ENCODE results near the gene PLVAP.

PLVAP gene

GRCh38 chr19:17390665-17391370 is 13.7 kb upstream of the PLVAP start (continued):
- TF ChIP-seq ZNF510 (tag by site-specific recombination; IDR thresholded peaks at IDR 0.05; ENCODE audit: insufficient replicate concordance): no peak
- TF ChIP-seq ZNF133 (tag by site-specific recombination; IDR thresholded peaks at IDR 0.05): no peak
- no peak for TF ChIP-seq ZSCAN16 (tag by site-specific recombination; IDR thresholded peaks at IDR 0.05)
- no peak for TF ChIP-seq RBAK (tag by site-specific recombination; IDR thresholded peaks at IDR 0.05)
- no peak for TF ChIP-seq ZNF433 (tag by site-specific recombination; IDR thresholded peaks at IDR 0.05; ENCODE audit: low read depth)
- no peak for TF ChIP-seq ZNF148 (tag by site-specific recombination; IDR thresholded peaks at IDR 0.05; ENCODE audit: borderline replicate concordance)
- TF ChIP-seq ZNF114 (tag by site-specific recombination; IDR thresholded peaks at IDR 0.05): no peak
- TF ChIP-seq GLI2 (tag by site-specific recombination; IDR thresholded peaks at IDR 0.05; ENCODE audit: borderline replicate concordance, low read depth): no peak
- TF ChIP-seq ZNF791 (tag by site-specific recombination; IDR thresholded peaks at IDR 0.05): no peak
- TF ChIP-seq ZNF211 (tag by site-specific recombination; IDR thresholded peaks at IDR 0.05; ENCODE audit: low read depth): no peak
- no peak for TF ChIP-seq ZNF623 (tag by site-specific recombination; IDR thresholded peaks at IDR 0.05)
- TF ChIP-seq GLIS2 (tag by site-specific recombination; IDR thresholded peaks at IDR 0.05): peak; percentile 85
- TF ChIP-seq TRIM28 (IDR thresholded peaks at IDR 0.05; ENCODE audit: borderline replicate concordance, low read length): no peak
- TF ChIP-seq ZNF558 (tag by site-specific recombination; IDR thresholded peaks at IDR 0.05): no peak
- TF ChIP-seq ZNF184 (tag by site-specific recombination; IDR thresholded peaks at IDR 0.05): no peak
- 0 out of 2 replicates have a peak, but pooled peaks have one; percentile 4 for TF ChIP-seq ZNF146 (tag by site-specific recombination; IDR thresholded peaks at IDR 0.05)
- 0 out of 2 replicates have a peak, but pooled peaks have one; percentile 22 for TF ChIP-seq ZFP69B (tag by site-specific recombination; IDR thresholded peaks at IDR 0.05)
- TF ChIP-seq ZNF837 (tag by site-specific recombination; IDR thresholded peaks at IDR 0.05): no peak
- no peak for TF ChIP-seq ZNF529 (tag by site-specific recombination; IDR thresholded peaks at IDR 0.05; ENCODE audit: insufficient replicate concordance)
- TF ChIP-seq, protein P1, sequence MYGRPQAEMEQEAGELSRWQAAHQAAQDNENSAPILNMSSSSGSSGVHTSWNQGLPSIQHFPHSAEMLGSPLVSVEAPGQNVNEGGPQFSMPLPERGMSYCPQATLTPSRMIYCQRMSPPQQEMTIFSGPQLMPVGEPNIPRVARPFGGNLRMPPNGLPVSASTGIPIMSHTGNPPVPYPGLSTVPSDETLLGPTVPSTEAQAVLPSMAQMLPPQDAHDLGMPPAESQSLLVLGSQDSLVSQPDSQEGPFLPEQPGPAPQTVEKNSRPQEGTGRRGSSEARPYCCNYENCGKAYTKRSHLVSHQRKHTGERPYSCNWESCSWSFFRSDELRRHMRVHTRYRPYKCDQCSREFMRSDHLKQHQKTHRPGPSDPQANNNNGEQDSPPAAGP (tag by site-specific recombination; IDR thresholded peaks at IDR 0.05): peak; percentile 81
- peak; percentile 66; the same call in 1 of the 2 replicates for TF ChIP-seq KLF7 (tag by site-specific recombination; IDR thresholded peaks at IDR 0.05; ENCODE audit: borderline replicate concordance)
- TF ChIP-seq TSHZ1 (tag by site-specific recombination; IDR thresholded peaks at IDR 0.05; ENCODE audit: borderline replicate concordance): no peak
- no peak for TF ChIP-seq ZNF292 (tag by site-specific recombination; IDR thresholded peaks at IDR 0.05; ENCODE audit: borderline replicate concordance, low read depth)
- peak; percentile 88 for TF ChIP-seq IKZF3 (tag by site-specific recombination; IDR thresholded peaks at IDR 0.05)
- TF ChIP-seq BCL11B (tag by site-specific recombination; IDR thresholded peaks at IDR 0.05; ENCODE audit: low read depth): no peak
- TF ChIP-seq YY2 (tag by site-specific recombination; IDR thresholded peaks at IDR 0.05): no peak
- TF ChIP-seq ZBTB7A (tag by site-specific recombination; IDR thresholded peaks at IDR 0.05; ENCODE audit: low read depth): no peak
- no peak for TF ChIP-seq ZNF473 (tag by site-specific recombination; IDR thresholded peaks at IDR 0.05)
- TF ChIP-seq ZNF157 (tag by site-specific recombination; IDR thresholded peaks at IDR 0.05): no peak
- TF ChIP-seq SP7 (tag by site-specific recombination; IDR thresholded peaks at IDR 0.05): 0 out of 2 replicates have a peak, but pooled peaks have one; percentile 28
- TF ChIP-seq KLF9 (tag by site-specific recombination; IDR thresholded peaks at IDR 0.05; ENCODE audit: low read depth): peak; percentile 76
- no peak for TF ChIP-seq ZNF514 (tag by site-specific recombination; IDR thresholded peaks at IDR 0.05)
- TF ChIP-seq ZNF521 (tag by site-specific recombination; IDR thresholded peaks at IDR 0.05): no peak
- peak; percentile 44; the same call in 1 of the 2 replicates for TF ChIP-seq ZNF600 (tag by site-specific recombination; IDR thresholded peaks at IDR 0.05)
- TF ChIP-seq ZNF202 (tag by site-specific recombination; IDR thresholded peaks at IDR 0.05; ENCODE audit: borderline replicate concordance): no peak

Measured in HEK293 (cell line).